Measurements from ENCODE around the gene ENOX2. TPM values are rescaled to one million over a fixed set of nuclear protein-coding genes. Genes with fewer than 3 reads are reported as not detected.

The ENOX2 gene
- total and polyA plus RNA-seq, 2 donors (not counting 1 experiment from before 2014, with no cell fraction given): 7.6 to 12.9 TPM

DNA sequence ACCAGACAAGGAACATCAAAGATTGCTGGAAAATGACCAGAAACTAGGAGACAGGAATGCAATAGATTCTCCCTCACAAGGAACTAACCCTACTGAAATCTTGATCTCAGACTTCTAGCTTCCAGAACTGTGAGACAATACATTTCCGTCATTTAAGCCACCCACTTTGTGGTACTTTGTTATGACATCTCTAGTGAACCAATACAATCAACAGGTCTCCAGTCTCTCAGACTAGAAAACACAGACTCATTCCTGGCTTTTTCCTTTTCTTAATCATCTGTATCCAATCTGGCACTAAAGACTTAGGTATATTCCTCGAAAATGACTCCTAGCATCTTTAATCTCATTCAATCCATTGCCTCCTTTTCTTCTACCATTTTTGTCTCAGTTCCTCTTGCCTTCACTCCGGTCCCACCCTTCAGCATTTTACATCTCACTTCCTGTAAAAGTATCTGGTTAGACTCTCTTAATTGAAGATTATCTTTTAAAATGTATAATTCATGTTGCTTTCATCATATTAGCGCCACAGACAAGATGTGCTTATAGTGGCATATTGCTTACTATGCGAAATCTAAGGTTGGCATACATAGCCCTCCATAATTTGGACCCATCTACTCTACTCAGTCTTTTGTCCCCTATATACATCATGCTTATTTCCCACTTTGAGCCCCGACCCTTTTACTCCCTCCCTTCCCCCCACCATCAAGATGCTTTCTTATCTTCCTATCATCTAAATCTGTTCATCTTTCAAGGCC is 250.0 kb downstream of the ENOX2 start:
- H3K79me2 ChIP-seq (ENCODE audit: control insufficient read depth, insufficient read depth, low read length): no peaks in the 10 kb centered on the region
- no peak overlapping the region for H3K9ac ChIP-seq (ENCODE audit: insufficient read depth, low read length)
- H3K4me2 ChIP-seq (ENCODE audit: extremely low read depth, insufficient read depth, low read length): no peak overlapping the region
- no peak for TF ChIP-seq EZH2 (IDR thresholded peaks at IDR 0.05; ENCODE audit: low read length, missing control alignments)
- TF ChIP-seq, protein P1, sequence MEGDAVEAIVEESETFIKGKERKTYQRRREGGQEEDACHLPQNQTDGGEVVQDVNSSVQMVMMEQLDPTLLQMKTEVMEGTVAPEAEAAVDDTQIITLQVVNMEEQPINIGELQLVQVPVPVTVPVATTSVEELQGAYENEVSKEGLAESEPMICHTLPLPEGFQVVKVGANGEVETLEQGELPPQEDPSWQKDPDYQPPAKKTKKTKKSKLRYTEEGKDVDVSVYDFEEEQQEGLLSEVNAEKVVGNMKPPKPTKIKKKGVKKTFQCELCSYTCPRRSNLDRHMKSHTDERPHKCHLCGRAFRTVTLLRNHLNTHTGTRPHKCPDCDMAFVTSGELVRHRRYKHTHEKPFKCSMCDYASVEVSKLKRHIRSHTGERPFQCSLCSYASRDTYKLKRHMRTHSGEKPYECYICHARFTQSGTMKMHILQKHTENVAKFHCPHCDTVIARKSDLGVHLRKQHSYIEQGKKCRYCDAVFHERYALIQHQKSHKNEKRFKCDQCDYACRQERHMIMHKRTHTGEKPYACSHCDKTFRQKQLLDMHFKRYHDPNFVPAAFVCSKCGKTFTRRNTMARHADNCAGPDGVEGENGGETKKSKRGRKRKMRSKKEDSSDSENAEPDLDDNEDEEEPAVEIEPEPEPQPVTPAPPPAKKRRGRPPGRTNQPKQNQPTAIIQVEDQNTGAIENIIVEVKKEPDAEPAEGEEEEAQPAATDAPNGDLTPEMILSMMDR (conservative IDR thresholded peaks at IDR 0.05 in 1 of 2, IDR thresholded peaks at IDR 0.05 in 1 of 2; ENCODE audit: low read depth in 1 of 2, low read length in 2 of 2): no peak
- no peak overlapping the region for H3K27ac ChIP-seq (ENCODE audit: insufficient read depth, low read length)
- no peak for DNase-seq (ENCODE audit: low read depth in 2 of 2)
- H4K20me1 ChIP-seq (ENCODE audit: control insufficient read depth, extremely low read depth, insufficient read depth, low read length): no peaks in the 10 kb centered on the region
- no peaks in the 10 kb centered on the region for H3K4me1 ChIP-seq (ENCODE audit: control insufficient read depth, extremely low read depth, insufficient read depth, low read length)
- no peak overlapping the region for H2AFZ ChIP-seq (ENCODE audit: low read length)
- H3K9me3 ChIP-seq (ENCODE audit: control insufficient read depth, insufficient read depth, low read depth, low read length): no peaks in the 10 kb centered on the region
- no peaks in the 10 kb centered on the region for H3K36me3 ChIP-seq (ENCODE audit: control insufficient read depth, insufficient read depth, low read length)
- H3K4me3 ChIP-seq (replicated peaks in 1 of 4; ENCODE audit: control extremely low read depth in 1 of 4, insufficient read depth in 1 of 4, low read depth in 3 of 4, low read length in 4 of 4): no peak overlapping the region
- H3K27me3 ChIP-seq (ENCODE audit: control insufficient read depth, insufficient read depth, low read length): no peaks in the 10 kb centered on the region

DNA sequence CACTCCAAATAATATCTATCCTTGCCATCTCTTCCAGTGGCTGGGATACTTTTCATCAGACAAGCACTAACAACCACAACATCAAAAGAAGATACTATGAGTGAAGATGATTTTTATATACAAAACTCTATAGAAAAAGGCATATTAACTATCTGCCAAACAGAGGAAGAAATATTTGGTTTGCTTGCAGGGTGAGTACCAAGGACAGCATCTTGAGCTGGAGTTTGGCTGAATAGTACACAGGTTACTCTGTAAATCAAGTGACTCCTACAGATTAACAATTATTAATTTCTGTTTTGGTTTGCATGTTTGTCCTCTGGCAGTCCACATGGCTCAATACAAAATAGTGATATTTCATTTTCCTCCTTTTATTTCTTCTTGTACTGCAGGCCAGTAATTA is 253.3 kb downstream of the ENOX2 start:
- Histone ChIP-seq H4K20me1 (ENCODE audit: control insufficient read depth, extremely low read depth, insufficient read depth, low read length) (no peaks in the 10 kb centered on the region), H3K4me1 (ENCODE audit: control insufficient read depth, extremely low read depth, insufficient read depth, low read length) (no peaks in the 10 kb centered on the region), H2AFZ (ENCODE audit: low read length) (no peak overlapping the region), H3K9ac (ENCODE audit: insufficient read depth, low read length) (no peak overlapping the region), H3K27me3 (ENCODE audit: control insufficient read depth, insufficient read depth, low read length) (no peaks in the 10 kb centered on the region), H3K36me3 (ENCODE audit: control insufficient read depth, insufficient read depth, low read length) (no peaks in the 10 kb centered on the region), H3K4me2 (ENCODE audit: extremely low read depth, insufficient read depth, low read length) (no peak overlapping the region), H3K4me3 (replicated peaks in 1 of 4; ENCODE audit: control extremely low read depth in 1 of 4, insufficient read depth in 1 of 4, low read depth in 3 of 4, low read length in 4 of 4) (no peak overlapping the region), H3K27ac (ENCODE audit: insufficient read depth, low read length) (no peak overlapping the region), H3K9me3 (ENCODE audit: control insufficient read depth, insufficient read depth, low read depth, low read length) (no peaks in the 10 kb centered on the region), H3K79me2 (ENCODE audit: control insufficient read depth, insufficient read depth, low read length) (no peaks in the 10 kb centered on the region)
- TF ChIP-seq EZH2 (IDR thresholded peaks at IDR 0.05; ENCODE audit: low read length, missing control alignments): no peak
- DNase-seq (ENCODE audit: low read depth in 2 of 2): no peak

DNA sequence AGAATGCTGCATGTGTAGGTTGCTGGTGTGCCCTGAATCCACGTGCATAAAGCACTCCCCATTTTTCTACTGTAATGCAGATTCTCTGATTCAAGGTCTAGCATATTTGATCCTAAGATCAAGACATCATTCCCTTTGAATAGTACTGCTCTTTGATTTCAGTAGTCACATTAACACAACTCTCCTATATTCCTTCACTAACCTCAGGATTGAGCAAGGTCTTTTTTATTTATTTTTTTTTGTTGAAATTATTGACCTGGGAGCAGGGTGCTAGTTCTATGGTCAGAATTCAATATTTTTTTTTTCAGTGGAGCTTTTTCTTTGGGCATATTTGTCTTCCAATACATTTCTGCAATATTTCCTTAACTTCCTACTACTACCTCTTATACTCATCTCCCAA is 255.5 kb downstream of the ENOX2 start:
- Histone ChIP-seq H3K9me3 (ENCODE audit: control insufficient read depth, insufficient read depth, low read depth, low read length) (no peaks in the 10 kb centered on the region), H2AFZ (ENCODE audit: low read length) (no peak overlapping the region), H3K36me3 (ENCODE audit: control insufficient read depth, insufficient read depth, low read length) (no peaks in the 10 kb centered on the region), H3K27ac (ENCODE audit: insufficient read depth, low read length) (no peak overlapping the region), H3K79me2 (ENCODE audit: control insufficient read depth, insufficient read depth, low read length) (no peaks in the 10 kb centered on the region), H4K20me1 (ENCODE audit: control insufficient read depth, extremely low read depth, insufficient read depth, low read length) (no peaks in the 10 kb centered on the region), H3K9ac (ENCODE audit: insufficient read depth, low read length) (no peak overlapping the region), H3K27me3 (ENCODE audit: control insufficient read depth, insufficient read depth, low read length) (no peaks in the 10 kb centered on the region), H3K4me1 (ENCODE audit: control insufficient read depth, extremely low read depth, insufficient read depth, low read length) (no peaks in the 10 kb centered on the region), H3K4me2 (ENCODE audit: extremely low read depth, insufficient read depth, low read length) (no peak overlapping the region), H3K4me3 (replicated peaks in 1 of 4; ENCODE audit: control extremely low read depth in 1 of 4, insufficient read depth in 1 of 4, low read depth in 3 of 4, low read length in 4 of 4) (no peak overlapping the region)
- DNase-seq (ENCODE audit: low read depth in 2 of 2): no peak
- TF ChIP-seq, protein P1 (conservative IDR thresholded peaks at IDR 0.05 in 1 of 2, IDR thresholded peaks at IDR 0.05 in 1 of 2; ENCODE audit: low read depth in 1 of 2, low read length in 2 of 2): no peak
- TF ChIP-seq EZH2 (IDR thresholded peaks at IDR 0.05; ENCODE audit: low read length, missing control alignments): no peak

Measured in fibroblast of lung (primary cell).